ENCODE data around the gene ADAM8.

- no peak for TF ChIP-seq CTCF (conservative IDR thresholded peaks at IDR 0.05; ENCODE audit: low read length)
- no peak for TF ChIP-seq EZH2phosphoT487 (IDR thresholded peaks at IDR 0.05; ENCODE audit: borderline replicate concordance, low read depth, low read length)
Observed at GRCh38 chr10:133231946-133232574, 44.6 kb downstream of the ADAM8 start.

All from OCI-LY7 (cell line).